ENCODE measurements around the gene DIP2B.

DNA sequence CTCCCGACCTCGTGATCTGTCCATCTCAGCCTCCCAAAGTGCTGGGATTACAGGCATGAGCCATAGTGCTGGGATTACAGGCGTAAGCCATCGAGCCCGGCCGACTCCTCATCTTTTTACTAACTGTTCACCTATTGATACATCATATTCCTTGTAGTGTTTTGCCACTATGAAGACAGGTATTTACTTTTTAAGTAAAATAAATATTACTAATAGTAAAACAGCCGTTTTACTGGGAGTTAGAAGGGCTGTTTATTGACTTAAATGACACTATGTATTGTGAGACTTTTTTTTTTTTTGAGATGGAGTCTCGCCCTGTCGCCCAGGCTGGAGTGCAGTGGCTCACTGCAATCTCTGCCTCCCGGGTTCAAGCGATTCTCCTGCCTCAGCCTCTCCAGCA lies 51.5 kb downstream of the DIP2B start:
- TF ChIP-seq EZH2 (IDR thresholded peaks at IDR 0.05; ENCODE audit: insufficient read depth, poor library complexity, severe bottlenecking): no peak
- no peak for TF ChIP-seq EZH2phosphoT487 (IDR thresholded peaks at IDR 0.05; ENCODE audit: insufficient read depth, low read depth)

Data from GM23248 (cell line).